ENCODE measurements around the gene FGD3.

The FGD3 gene

DNA sequence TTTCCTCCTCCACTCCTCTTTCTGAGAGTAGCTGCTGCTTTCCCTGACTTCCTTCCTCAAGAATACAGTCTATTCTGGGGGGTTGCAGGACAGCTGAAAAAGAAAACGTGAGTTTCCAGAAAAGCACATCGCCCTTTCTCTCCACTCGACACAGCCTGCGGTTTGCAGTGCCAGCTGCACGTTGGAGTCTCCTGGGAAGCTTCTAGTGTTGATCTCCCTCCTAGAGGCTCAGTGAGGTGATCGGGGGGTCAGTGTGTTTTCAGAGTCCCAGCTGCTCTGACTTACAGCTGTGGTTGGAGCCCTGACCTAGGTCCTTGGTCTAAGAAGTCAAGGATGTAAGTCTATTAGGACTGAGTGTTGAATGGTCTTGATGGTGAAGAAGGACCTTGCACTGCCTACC, 86.2 kb downstream of the FGD3 start:
- no peak for FAIRE-seq

DNA sequence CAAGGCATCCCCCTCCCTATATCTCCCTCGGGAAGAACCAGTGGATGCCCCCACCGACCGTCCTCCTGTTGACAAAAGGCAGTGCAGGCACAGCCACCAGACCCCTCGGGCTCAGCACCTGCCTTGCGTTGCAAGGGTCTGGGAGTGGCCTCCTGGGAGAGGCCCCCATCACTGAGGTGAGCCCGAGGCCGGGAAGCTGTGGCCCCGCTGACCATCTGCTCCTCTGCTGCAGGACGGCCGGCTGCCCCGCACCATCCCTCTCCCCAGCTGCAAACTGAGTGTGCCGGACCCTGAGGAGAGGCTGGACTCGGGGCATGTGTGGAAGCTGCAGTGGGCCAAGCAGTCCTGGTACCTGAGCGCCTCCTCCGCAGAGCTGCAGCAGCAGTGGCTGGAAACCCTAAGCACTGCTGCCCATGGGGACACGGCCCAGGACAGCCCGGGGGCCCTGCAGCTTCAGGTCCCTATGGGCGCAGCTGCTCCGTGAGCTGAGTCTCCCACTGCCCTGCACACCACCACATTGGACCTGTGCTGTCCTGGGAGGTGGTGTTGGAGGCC, 87.9 kb downstream of the FGD3 start:
- no peak for FAIRE-seq

DNA sequence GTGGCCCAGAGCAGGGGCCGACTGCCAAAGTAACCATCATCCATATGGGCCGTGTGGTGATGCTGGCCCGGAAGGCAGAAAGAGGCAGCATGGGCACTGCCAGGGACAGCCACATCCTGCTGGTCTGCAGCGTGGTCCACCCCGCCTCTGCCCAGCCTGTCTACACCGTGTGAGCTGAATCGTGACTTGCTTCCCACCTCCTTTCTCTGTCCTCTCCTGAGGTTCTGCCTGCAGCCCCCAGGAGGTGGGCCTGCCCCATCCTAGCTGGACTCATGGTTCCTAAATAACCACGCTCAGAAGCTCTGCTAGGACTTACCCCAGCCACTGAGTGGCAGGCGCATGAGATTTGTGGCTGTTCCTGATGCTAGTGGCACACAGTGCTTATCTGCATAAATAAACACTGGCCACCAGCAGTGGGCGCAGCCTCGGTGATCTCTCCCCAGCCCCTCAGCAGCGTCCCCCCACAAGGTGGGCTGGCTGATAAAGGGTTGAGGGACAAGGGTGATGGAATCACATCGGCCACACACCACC, 88.6 kb downstream of the FGD3 start:
- FAIRE-seq = no peak

DNA sequence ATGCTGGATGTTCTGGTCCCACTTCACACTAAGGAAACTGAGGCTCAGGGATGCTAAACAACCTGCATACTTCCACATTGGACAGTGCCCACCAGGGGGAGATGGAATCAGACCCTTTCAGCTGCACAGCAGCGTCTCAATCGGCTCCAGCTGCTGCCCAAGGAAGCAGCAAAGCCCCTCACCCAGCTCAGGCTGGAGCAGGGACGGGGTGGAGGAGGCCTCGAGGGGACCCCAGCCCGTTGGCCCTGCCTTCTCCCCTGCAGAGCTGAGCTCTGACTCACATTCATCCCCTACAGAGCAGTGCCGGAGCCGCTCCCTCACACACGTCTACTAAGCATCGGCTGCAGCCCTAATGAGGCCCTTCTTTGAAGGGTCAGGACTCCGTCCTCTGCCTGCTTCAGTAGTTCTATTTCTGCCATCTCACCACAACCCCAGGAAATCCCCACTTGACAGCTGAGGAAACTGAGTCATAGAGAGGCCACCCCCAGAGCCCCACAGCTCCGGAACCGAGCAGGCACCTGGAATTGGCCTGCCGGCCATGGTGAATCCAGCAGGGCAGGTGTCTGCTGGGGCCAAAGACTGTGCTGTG, 89.7 kb downstream of the FGD3 start:
- FAIRE-seq = no peak

DNA sequence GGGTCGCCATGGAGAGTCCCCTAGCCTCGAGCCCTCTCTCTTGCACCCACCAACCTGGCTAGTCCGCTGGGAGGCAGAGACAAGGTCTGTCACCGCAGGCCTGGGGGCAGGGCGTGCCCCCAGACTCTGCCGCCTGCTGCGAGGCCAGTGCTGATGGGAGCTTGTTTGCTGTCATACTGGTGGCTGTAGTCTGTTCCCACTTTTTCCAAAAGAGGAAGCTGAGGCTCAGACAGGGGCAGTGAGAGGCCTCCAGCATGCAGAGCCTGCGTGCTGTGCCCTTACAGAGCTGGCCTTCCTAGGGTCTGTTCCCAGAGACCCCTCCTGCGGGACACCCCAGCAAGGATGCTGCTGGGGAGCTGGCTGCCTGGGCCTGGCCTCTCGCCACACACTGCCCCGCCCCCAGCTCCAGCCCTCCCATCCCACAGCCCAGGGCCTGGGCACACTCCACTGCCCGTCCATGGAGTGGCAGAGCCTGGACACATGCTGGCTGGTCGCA, 90.2 kb downstream of the FGD3 start:
- FAIRE-seq = no peak

DNA sequence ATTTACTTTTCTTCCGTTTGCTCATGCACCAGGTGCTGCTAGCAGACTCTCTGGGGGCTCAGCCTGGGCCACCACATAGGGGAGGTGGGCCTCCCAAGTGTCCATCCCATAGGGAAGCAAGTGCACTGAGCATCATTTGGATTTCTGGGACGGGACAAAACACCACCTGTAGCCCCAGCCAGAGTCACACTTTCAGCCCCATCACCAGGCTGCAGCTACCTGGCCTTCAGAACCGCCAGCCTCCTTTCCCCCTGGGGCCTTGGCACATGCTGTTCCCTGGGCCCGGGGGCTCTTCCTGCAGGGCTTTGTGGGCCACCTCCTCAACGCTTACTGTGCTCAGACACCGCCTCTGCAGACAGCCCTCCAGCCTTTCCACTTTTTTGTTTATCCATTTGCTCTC, 91.6 kb downstream of the FGD3 start:
- no peak for FAIRE-seq

DNA sequence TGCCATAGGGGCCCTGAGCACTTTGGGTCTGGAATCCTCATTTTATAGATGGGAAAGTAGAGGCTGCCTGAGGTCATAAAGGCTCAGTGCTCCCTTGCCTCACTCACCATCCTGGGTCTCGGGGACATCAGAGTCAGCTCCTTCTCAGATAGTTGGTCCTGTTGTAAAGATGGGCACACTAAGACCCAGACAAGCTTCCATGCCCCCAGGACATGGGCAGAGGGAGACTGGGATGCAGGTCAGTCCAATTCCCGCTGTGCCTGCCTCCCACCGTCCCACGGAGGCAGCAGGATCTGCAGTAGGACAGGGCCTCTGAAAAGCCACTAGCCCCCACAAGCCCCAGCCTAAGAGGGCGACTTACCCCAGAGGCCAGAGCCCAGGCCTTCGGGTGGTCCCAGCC, 92.1 kb downstream of the FGD3 start:
- no peak for FAIRE-seq

DNA sequence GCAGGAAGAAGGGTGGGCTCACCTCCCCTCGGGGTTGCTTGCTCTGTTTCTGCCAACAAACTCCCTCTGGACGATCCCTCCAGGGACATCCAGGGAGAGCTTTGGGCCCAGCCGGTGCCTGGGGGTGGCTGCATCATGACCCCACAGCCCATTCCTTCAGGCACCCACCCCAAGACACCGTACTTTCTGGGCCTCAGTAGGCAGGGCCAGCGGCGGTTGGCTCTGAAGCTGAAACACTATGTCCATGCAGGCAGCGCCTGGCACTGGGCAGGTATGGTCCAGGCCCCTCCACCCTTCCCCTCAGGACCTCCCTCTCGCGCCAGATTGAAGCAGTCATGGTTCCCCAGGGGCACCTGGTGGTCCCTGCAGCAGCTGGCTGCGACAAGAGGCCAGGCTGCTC, 92.7 kb downstream of the FGD3 start:
- FAIRE-seq = no peak

DNA sequence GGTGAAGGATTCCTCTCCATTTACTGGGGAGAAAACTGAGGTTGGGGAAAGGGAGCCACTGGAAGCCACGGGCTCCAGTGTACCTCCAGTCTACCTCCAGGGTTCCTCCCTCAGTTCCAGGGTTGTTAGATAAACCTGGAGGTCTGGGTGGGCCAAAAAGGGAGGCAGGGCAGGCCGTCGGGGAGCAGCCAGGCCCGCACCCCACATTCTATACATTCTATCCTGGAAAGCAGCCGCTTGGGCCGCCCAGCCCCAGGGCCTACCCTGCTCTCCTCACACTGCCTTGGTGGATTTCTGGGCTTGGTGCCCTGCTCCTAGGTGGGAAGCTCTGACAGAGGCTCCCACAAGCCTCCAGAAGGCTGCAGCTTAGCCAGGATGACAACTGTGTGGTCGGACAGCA, 93.1 kb downstream of the FGD3 start:
- FAIRE-seq = no peak

DNA sequence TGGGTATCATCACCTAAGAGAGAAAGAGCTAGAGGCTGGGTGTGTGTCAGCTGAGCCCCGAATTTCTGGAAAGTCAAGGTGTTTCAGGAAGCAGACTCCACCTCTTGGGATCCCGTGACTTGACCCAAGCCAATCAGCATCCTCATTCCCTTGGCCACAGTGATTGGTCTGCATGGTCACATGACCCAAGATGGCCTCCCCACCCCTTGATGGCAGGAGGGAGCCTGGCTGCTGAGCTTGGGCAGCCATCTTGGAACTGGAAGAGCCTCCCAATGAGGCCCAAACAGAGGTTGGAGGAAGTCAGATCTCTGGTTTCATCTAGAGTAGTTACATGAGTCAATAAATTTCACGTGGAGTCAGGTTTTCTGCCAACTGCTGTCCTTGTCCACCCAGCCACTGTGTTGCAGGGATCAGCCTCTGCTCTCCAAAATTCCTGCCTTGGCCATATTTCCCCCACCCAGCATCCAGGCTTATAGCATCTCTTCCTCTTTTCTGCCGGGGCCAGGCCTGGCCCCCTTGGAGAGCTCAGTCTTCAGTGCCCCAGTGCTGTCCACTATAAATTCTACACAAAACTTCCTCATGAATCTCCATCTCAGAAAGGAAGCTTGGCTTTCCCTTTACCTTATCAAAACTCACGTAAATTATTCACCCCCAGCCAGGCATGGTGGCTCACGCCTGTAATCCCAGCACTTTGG, 93.9 kb downstream of the FGD3 start:
- FAIRE-seq = no peak

DNA sequence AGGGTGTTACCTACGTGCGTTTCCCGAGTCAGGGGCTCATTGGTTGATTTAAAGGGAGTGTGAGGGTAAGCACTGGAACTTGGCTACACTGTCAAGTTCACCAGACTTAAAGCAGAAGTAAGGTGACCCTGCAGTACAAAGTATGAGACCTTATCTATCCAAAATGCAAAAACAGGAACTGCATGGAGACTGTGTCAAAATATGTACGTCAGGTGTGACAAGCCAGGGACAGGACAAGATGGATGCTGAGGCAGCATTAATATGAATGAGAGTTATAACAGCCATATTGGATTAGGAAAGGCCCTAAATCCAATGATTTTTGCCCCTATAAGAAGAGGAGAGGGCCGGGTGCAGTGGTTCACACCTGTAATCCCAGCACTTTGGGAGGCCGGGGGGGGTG, 95.8 kb downstream of the FGD3 start:
- FAIRE-seq = no peak

DNA sequence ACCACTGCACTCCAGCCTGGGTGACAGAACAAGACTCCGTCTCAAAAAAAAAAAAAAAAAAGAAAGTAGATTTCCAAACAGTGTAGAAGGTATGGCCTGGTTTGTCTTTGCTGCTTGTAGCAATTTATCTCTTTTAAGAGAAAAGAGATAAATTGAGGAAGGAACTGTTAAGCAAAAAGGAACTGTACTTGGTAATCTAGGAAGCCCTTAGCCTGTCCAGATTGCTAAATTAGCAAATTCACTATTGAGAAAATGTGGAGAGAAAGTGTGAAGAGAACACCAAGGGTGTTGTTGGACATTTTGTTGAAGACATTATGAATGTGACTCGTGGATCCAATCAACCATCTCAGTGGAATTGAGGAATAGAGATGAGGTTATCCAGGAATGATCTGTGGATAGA, 98.2 kb downstream of the FGD3 start:
- no peak for FAIRE-seq

DNA sequence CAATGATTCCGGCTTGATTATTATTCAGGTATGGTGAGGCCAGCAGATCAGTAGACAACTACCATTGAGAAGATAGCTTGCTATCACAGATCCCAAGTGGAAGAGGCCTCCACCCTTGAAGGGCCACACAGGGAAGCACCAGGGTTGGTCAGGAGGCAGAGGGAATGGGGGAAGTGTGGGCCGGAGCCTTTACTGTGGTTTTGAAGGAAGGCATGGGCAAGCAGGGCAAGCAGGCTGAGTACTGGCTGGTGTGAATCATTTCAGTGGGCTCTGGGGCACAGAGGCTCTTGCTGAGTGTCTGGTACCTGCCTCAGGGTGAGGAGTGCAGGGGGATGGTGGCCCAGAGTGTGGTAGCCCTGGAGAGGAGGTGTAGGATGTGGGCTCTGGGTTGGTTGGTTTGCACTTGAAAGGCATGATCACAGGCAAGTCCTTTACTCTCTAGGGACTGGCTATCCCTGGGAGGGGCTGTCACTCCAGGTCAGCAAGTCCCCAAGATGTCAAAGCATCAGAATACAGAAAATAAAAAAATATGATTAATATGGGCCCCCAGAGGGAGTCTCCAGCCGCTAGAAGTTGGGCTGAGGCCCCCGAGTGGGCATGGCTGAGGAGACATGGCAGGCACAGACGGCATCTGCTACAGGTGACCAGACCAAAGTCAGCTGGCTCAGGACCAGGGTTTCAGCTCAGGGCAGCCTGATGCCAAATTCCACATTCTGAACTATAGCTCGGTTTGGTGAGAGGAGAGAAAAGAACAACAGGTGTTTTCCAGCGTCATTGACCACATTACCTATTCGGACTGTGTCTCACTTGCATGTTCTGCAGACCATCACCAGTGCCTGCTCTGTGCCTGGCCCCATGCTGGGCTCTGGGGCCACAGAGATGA, 101.5 kb downstream of the FGD3 start:
- FAIRE-seq = no peak

DNA sequence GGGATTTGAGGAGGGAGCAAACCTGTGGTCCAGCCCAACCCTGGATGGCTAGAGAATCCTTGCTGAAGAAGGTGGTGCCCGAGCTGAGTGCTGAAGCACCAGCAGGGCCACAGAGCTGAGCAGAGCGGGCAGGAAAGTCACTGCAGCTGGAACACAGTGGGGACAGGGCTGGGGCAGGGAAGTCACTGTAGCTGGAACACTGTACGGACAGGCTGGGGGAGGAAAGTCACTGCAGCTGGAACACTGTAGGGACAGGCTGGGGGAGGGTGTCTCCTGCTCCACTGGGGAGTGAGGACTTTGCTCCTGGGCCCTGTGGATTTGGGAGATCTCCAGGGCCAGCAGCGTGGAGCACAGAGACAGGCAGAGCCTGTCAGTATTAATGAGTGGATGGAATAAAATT, 102.2 kb downstream of the FGD3 start:
- FAIRE-seq = no peak

DNA sequence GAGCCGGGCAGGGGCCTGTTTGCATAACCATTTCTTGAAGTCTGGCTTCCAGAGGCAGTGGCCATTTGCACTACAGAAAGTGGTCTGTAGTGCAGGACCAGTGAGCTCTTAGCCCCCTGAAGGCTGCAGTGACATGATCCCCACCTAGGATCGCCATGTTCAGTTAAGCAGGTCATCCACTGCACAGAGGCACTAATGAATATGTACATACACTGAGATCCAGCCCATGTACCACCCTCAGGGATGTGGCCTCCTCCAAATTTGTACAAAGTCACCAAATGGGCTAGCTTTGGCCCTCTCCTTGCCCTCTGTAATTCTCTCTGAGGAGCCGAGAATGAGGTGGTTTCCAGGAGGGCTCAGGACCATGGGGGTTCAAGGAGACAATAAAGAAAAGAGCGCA, 102.9 kb downstream of the FGD3 start:
- no peak for FAIRE-seq

DNA sequence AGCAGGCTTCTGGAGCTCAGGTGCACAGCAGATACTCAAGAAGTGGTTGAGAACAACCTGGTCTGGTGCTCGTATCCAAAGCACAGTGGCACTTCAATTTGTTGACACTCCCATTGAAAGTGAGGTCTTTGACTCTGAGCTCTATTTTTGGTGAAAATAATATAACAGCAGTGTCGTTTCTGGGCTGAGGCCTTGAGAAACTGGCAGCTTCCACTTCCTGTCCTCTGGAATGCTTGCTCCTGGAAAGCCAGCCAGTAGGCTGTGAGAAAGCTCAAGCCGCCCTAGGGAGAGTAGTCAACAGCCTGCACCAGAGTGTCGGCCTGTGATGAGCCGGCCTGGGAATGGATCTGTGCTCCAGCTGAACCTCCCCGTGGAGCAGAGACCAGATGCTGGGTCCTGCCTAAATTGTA, 104.4 kb downstream of the FGD3 start:
- FAIRE-seq = no peak

DNA sequence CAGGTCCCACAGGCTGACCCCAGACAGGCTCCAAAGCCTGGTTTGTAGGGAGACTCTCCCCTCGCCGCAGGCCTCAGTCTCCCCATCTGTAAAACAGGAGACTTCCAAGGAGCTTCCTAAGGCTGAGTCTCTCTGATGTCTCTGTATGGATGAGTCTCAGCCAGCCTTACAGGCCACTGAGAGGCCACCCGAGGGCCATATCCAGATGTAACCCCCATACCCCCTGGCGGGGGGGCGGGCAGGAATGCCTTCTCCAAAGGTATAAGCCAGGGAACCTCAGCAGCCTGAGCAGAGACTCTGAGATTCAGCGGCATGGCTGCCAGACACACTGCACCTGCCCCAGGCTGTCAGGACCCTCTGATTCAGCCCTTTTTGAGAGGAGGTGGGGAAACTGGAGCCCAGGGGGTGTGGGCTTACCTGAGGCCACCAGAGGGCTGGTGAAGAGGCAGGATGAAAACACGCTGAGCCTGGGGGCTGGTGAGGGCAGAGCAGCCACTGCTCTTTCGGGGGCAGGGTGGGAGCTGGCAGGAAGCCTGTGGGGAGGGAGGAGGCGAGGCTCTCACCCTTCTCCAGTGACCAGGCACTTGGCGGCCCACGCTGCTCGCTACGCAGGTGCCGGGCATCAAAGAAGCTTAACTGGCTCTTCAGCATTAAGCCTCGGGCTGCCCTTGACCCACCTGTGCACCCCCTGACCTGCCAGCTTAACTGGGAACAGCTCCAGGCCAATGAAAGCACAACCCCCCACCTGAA, 105.6 kb downstream of the FGD3 start:
- no peak for FAIRE-seq

DNA sequence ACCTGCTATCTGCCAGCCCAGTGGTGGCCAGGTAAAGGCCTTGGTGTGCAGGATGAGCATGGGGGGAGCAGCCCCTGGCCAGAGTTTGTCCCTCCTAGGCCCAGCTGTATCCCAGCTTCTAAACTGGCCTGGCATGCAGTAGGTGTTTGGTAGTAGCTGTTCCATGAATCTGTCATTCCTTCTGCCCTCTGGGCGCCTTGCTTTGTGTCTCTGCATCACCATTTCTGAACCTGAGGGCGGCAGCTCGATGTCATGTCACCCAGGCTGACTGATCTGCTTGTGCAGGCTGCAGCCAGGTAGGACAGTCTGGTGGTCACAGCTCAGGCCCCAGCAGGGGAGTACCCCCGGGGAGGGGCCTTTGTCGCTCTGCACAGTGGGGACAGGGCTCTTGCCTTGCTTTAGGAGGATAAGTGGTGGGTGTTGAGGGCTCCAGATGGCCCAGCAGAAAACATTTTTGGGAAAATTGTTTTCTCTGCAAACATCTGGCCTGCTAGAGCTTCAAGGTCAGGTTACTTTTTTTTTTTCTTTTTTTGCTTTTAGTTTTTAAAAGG, 106.5 kb downstream of the FGD3 start:
- FAIRE-seq = no peak

DNA sequence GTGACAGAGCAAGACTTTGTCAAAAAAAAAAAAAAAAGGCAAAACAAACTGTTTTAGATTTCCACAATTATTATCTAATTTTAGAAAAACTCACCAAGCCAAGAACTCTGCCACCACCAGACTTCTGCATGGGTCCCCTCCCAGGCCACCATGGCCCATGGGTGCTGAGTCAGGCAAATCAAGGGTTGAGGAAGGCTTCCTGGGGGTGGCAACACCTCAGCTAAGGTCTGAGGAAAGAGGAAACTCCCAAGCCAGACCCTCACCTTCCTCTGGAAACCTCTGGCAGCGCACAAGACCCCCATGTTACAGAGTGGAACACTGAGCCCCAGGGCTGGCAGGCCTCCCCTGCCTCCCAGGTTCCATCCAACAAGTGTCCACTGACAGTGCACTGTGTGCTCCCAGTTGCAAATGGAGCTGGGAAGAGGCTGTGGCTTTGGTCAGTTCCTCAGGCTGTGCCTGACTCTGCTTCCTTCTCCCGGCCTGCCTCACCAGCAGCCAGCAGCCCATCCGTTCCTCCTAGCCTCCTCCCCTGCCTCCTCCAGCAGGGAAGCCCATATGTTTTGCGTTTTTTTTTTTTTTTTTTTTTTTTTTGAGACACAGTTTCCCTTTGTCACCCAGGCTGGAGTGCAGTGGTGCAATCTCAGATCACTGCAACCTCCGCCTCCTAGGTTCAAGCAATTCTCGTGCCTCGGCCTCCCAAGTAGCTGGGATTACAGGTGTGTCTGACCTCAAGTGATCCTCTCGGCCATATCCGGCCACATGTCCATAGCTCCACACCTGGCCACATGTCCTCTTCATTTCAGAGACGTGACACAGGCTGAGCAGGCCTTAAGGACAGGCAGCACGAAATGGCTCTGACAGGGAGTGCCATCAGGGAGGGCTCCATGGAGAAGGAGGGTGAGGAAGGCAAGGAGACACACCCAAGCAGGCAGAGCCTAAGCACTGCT, 107.7 kb downstream of the FGD3 start:
- FAIRE-seq = no peak

DNA sequence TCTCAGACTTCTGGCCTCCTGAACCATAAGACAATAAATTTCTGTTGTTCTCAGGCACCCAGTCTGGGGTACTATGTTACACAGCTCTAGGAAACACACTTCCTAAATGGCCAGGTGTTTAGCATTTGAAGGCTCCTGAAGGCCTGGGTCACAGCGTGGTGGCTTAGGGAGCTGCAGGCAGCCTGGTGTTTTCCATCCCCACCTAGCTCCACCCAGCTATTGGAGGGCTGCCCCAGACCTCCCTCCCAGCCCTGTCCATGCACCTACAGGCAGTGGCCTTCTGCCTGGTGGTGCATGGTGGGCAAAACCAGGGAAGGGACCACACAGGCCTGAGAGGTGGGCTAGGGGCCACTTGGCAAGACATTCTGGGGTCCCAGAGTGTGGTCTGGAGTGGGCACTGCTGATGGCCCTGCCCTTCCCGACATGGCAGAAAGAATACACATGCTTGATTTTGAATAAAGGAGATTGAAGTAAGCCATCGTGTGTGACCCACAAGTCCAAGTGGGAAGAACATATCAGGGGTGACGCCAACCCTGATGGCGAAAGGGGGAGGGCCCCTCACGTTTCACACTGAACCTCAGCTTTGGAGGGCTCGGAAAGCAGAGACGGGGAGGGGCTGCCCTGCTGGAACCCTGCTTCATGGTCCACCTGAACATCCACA, 109.8 kb downstream of the FGD3 start:
- no peak for FAIRE-seq
